ENCODE measurements around the gene SCO1.

The SCO1 gene

DNA sequence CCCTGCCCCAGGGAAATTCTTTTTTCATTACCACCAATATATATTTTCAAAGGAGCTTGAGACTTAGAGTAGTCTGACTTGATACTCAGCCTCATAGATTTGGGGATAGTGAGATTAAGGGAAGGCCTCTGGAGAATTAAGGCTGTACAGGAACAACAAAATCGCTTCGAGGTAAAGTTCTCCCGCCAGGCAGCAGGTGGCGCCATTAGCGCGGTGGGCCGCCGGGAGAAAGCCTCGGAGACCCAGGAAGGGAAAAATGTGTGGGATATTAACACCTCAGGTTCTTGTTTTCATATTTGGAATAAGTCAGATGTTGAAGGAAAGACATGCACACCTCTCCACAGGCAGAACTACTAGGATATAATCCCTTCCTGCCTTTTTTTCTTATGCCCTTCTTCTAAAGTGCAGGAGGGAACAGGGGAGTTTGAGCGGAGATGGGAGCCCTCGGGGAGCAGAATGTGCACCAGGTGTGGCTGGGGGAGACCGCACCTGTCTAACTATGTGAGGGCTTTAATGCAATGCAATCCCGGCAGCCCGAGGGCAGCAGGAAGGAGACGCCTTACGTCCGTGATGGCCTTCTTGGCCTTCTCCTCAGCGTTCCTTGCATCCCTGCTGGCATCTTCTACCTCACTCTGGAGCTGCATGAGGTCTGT lies 66.2 kb downstream of the SCO1 start:
- no peaks in the 10 kb centered on the region for H3K27me3 Mint-ChIP-seq
- DNase-seq, result peak; percentile 33
- H3K9me3 Mint-ChIP-seq, result no peaks in the 10 kb centered on the region
- no peak overlapping the region for H3K27ac Mint-ChIP-seq
- CTCF ChIA-PET, result interaction anchor here (0.7 to 12.2 kb wide), 18 partner anchors 8 to 514 kb away, joined by 3 to 122 read pairs (median 4); no protein-coding TSS in a partner anchor
- H3K4me3 Mint-ChIP-seq, result no peak overlapping the region
- peaks cover 3% of the 10 kb centered on the region for H3K4me1 Mint-ChIP-seq
- H3K36me3 Mint-ChIP-seq, result peaks cover 3% of the 10 kb centered on the region

DNA sequence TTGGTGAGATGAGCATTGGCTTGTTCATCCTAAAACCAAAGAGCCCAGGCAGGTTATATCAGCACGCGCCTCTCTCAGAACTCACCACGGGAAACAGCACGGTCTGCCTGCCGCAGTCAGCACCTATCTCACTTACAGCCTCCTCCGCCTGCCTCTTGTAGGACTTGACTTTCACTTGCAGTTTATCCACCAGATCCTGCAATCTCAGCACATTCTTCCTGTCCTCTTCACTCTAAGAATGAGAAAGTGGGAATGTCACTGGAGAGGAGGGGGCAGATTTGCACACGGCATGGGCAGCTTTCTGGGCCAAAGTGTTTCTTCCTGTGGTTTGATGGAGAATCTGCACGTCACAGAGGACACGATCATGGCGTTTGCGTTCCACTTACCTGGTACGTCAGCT lies 67.6 kb downstream of the SCO1 start:
- no peak overlapping the region for H3K27ac Mint-ChIP-seq
- CTCF ChIA-PET, result interaction anchor here (0.6 to 12.2 kb wide), 10 partner anchors 9 to 543 kb away, joined by 3 to 122 read pairs (median 7); no protein-coding TSS in a partner anchor

DNA sequence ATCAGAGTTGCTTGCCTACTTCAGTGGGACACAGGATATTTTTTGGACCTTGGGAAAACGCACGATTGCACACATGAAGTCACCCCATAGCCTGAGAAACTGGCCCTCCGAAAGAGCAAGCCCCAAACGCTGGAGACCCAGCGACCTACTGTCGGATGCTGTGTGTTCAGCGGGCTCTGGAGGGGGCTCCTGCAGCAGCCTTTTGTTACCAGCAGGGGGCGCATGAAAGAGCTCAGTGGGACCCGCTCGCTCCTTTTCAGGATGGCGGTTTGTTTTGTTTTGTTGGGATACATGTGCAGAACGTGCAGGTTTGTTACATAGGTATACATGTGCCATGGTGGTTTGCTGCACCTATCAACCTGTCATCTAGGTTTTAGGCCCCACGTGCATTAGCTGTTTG lies 68.6 kb downstream of the SCO1 start:
- no peak overlapping the region for H3K27ac Mint-ChIP-seq
- no peaks in the 10 kb centered on the region for H3K4me1 Mint-ChIP-seq
- no peak overlapping the region for H3K4me3 Mint-ChIP-seq
- H3K9me3 Mint-ChIP-seq, result no peaks in the 10 kb centered on the region
- no peaks in the 10 kb centered on the region for H3K36me3 Mint-ChIP-seq
- H3K27me3 Mint-ChIP-seq, result no peaks in the 10 kb centered on the region
- CTCF ChIA-PET, result interaction anchor here (0.8 to 12.2 kb wide), 8 partner anchors 10 to 216 kb away, joined by 3 to 122 read pairs (median 8); no protein-coding TSS in a partner anchor
- DNase-seq, result peak; percentile 27

More for the DNA sequence above, 67.6 kb downstream of the SCO1 start:
- Mint-ChIP-seq H3K4me3 (no peak overlapping the region), H3K27me3 (no peaks in the 10 kb centered on the region), H3K36me3 (no peaks in the 10 kb centered on the region), H3K9me3 (no peaks in the 10 kb centered on the region), H3K4me1 (no peaks in the 10 kb centered on the region)
- DNase-seq, result no peak

DNA sequence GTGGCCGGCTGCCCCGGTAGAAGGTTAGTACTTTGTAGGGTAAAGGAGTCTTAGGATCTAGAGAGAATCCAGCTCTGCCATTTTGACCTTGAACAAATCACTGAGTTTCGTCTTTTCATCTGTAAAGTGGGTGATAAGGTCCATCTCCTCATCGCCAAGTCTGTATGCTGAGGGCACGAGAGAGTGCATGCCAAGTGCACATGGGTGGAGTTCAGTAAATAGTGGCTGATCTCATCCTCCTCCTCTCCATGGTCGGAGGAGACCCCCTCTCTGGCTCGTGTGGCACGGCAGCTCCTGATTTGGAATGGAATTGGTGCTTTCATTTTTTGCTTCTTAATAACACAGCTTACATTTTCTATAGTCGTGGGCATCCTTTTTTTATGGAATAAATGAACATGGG lies 70.9 kb downstream of the SCO1 start:
- CTCF ChIA-PET, result interaction anchor here (12.2 kb wide), 1 partner anchor 7 kb away, joined by 122 read pairs; no protein-coding TSS in a partner anchor
- no peak for DNase-seq
- no peaks in the 10 kb centered on the region for H3K36me3 Mint-ChIP-seq
- no peaks in the 10 kb centered on the region for H3K4me1 Mint-ChIP-seq
- H3K27me3 Mint-ChIP-seq, result no peaks in the 10 kb centered on the region
- H3K27ac Mint-ChIP-seq, result no peak overlapping the region
- no peaks in the 10 kb centered on the region for H3K9me3 Mint-ChIP-seq
- H3K4me3 Mint-ChIP-seq, result no peak overlapping the region

DNA sequence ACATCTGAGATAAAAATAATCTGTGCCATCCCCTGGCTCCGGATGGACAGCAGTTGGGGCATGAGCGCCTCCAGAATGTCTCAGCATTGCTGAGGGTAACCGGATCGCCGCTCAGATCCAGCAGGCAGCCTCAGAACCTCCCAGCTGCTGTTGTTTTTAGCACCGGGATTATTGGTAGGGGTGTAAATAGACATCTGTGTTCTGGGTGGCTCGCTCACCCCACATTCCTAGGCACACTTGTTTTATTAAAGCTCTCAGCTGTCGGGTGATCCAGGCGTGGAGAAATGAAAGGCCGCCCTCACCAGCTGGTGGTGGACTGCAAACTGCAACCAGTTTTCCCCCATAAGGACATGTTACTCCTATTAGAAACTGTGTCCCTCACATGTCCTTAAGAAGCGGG lies 72.4 kb downstream of the SCO1 start:
- H3K4me3 Mint-ChIP-seq, result no peak overlapping the region
- no peaks in the 10 kb centered on the region for H3K36me3 Mint-ChIP-seq
- H3K27me3 Mint-ChIP-seq, result no peaks in the 10 kb centered on the region
- H3K9me3 Mint-ChIP-seq, result no peaks in the 10 kb centered on the region
- DNase-seq, result no peak
- H3K4me1 Mint-ChIP-seq, result no peaks in the 10 kb centered on the region
- CTCF ChIA-PET, result interaction anchor here (12.2 kb wide), 1 partner anchor 6 kb away, joined by 122 read pairs; no protein-coding TSS in a partner anchor
- H3K27ac Mint-ChIP-seq, result no peak overlapping the region

DNA sequence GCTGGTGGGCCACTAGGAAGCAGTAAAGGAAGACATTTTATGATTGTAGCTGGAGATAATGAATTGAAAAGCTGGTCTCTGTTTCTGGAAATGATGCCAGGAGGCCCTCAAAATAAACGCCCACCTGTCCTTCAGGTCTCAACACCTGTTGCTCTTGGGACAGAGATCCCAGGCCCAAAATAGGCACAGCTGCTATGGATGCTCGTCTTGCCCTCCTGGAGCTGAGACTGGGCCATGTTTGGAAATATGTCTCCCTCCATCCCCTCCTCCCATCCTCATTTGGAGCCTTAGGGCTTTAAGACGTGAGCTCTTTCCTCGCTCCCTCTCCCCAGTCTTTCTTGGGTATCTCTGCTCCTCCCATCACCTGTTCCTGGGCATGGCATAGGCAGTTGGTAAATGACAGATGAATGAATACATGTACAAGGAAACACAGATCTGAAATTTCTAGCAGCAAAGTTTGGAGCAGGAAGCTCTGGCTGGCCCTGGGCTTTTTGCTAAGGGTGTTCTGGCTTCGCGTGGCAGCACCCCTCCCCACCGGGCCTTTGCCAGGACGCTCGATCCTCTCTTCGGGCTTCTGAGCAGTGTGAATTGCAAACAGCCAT lies 73.5 kb downstream of the SCO1 start:
- Mint-ChIP-seq H3K9me3 (no peaks in the 10 kb centered on the region), H3K4me3 (no peak overlapping the region), H3K36me3 (no peaks in the 10 kb centered on the region), H3K27me3 (no peaks in the 10 kb centered on the region), H3K4me1 (no peaks in the 10 kb centered on the region), H3K27ac (no peak overlapping the region)
- CTCF ChIA-PET, result interaction anchor here (1.0 to 10.3 kb wide), 2 partner anchors 7 to 23 kb away, joined by 4 to 122 read pairs; no protein-coding TSS in a partner anchor
- no peak for DNase-seq

DNA sequence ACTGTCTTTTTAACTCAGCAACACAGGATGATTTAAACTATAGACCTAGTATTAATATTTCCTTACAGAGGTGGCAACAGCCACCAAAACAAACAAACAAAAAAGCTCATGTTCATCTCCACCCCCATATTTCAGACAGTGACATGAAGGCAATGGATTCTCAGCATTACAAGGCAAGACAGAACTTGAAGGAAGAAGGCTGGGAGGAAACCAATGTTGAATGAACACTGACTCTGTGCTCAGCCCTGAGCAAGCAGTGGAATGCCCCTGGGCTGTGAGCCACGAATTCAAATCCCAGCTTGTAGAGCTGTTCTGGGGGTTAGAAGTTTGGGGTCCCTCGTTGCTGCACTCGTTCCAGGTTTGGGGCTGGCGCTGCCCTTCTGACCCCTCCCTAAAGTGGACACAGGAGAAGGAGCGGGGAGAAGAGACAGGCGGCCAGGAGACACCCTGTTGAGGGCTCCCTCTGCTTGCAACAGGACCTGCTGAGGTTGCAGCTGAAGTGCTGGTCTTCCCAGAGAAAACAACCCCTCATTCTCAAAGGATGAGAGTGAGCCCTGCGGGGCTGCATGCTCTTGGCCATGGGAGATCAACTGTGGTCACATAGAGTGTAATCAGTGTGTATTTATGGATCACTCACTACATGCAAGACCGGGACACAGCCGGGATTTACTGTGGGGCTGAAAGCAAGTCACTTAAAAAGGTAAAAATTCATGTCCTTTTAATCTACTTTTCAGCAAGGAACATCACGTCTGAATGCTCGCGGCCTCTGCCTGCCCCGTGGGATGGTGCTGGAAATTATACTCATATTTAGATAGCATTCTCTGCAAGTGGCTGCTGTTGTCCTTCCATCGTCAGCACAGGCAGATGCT lies 74.5 kb downstream of the SCO1 start:
- Mint-ChIP-seq H3K4me1 (no peaks in the 10 kb centered on the region), H3K27ac (no peak overlapping the region), H3K27me3 (peaks cover 5% of the 10 kb centered on the region), H3K9me3 (no peaks in the 10 kb centered on the region), H3K4me3 (no peak overlapping the region), H3K36me3 (no peaks in the 10 kb centered on the region)
- CTCF ChIA-PET, result interaction anchor here (0.7 to 10.3 kb wide), 2 partner anchors 8 to 295 kb away, joined by 3 to 122 read pairs; no protein-coding TSS in a partner anchor
- no peak for DNase-seq

Measured in activated naive CD4-positive, alpha-beta T cell treated with anti-CD3 and anti-CD28 coated beads, Interleukin-2, amount 10 ng/mL, durations not matched to agents 7 days and 5 days (primary cell).